Mesendoderm (in vitro differentiated cells): ENCODE measurements around the gene ZNF84. TPM values are rescaled to one million over a fixed set of nuclear protein-coding genes. Genes with fewer than 3 reads are reported as not detected.

Experiments
- small RNA-seq: library from polyadenylated mRNA; stranded (forward); fragments of <200 nt; extraction: miRNeasy Mini kit (QIAGEN cat#:217004); gene quantifications from one replicate; pipeline ENCODE3, GENCODE V24; 2013; ENCODE audit not compliant: insufficient read depth

Gene ZNF84

Small RNA genes lying within 50 kb of the gene (small RNA-seq; reads per million reads assigned to genes)
- not detected for gene RNU4ATAC12P
